NCI-H2196 (cell line): ENCODE results near the gene LCN2.
"Not testable (repeated sequence)": the region's sequence is repeated elsewhere in the genome, so short reads cannot be mapped to it uniquely, and the experiment has no call there.

ENCODE experiments used
- DNase-seq: peaks from one replicate; lab custom pipeline; 2025; ENCODE audit not compliant: unreplicated experiment; lab: John Stamatoyannopoulos, UW

LCN2 gene

DNA sequence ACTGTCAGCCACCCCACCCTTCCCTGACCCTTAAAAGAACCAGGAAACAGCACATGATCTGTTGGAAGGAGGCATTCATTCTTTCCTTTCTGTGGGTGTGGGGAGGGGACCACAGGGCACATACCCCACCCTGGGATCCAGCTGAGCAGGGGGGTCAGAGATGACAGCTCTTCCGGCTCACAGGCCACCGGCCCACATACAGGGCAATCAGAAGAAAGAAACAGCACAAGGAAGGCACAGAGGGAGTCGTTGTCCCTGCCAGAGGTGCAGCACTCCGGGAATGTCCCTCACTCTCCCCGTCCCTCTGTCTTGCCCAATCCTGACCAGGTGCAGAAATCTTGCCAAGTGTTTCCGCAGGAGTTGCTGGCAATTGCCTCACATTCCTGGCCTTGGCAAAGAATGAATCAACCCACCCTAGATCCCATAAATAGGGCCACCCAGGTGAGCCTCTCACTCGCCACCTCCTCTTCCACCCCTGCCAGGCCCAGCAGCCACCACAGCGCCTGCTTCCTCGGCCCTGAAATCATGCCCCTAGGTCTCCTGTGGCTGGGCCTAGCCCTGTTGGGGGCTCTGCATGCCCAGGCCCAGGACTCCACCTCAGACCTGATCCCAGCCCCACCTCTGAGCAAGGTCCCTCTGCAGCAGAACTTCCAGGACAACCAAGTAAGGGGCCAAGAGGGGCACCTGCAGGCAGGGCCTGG lies at the start of gene LCN2:
TSS of gene LCN2 (plus strand) at position 453 of the 701 bp plus-strand sequence. CDS start at position 526, 73 bp downstream.
- DNase-seq: no peak

DNA sequence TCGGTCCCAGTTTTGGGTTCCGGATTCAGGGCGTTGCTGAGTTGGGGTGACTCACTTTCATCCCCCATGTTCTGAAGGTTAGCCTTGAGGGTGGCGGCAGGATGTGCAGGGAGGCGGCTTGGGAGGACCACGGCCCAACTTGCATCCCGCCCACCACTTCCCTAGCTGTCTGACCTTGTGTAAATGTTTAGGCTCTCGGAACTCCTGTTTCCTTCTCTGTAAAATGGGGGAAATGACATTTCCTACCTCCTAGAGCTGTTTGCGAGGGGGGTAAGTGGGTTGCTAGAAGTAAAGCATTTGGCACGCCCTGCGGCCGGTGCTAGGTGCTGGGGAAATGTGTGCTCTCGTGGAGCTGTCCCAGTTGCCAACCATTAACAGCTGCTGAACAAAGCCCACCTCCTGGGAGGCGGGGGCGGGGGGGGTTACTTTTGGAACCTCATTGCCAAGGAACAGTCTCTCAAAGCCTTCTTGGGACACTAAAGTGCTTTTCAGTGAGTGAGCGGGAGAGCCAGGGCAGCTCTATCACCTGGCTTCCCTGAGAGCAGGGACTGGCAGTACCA lies 49.2 kb upstream of the LCN2 start:
- no peak for DNase-seq

DNA sequence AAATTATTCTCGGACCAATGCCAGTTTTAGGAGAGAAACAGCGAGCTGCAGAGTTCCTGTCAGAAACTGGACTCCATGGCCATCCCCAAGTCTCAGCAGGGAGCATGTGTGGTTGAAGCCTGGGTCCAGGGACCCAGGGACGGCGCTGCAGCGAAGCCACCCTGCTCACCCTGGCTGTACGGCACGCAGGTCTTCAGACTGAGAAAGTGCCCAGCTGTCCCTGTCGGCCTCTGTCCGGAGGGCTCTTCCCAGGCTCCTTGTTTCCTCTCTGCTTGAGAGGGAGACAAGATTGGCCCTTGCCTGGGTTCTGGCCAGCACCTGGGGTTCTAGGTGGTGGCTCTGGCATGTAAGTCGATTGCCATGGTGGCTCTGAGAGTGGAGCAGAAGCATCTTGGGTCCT lies 48.7 kb upstream of the LCN2 start:
- no peak for DNase-seq

DNA sequence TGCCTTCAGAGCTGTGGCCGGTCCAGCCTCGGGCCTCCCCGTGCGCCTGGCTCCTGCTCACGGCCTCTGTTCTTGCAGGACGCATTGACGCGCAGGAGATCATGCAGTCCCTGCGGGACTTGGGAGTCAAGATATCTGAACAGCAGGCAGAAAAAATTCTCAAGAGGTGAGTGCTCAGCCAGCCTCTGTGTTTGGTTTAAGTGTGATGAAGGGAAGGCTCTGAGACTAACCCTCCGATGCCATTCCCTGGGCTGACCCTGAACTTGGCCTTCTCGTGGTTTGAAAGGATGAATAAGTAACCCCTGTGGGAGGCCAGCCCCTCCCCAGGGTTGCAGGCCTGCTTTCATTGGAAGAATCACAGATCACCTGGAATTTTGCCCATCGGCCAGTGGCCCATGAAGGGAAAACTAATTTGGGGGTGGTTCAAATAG lies 48.0 kb upstream of the LCN2 start:
- DNase-seq: no peak

DNA sequence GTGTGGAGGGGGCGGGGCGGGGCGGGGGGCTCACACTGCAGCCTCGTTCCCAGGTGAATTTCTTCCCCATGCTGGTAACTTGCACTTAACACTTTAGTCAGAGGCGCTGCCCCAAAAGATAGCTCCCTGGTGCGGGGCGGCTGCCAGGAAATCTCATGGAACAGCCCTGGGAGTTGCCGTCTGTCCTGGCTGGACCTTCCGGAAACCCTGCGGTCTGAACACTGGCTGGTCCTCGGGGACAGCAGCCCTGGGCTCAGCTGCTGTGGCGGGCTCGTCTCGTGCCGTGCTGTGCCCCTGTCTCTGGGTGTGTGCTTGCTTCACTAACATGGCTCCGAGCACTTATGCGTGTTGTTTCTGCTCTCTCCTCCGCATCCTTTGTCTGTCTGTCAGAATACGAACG lies 47.6 kb upstream of the LCN2 start:
- no peak for DNase-seq

DNA sequence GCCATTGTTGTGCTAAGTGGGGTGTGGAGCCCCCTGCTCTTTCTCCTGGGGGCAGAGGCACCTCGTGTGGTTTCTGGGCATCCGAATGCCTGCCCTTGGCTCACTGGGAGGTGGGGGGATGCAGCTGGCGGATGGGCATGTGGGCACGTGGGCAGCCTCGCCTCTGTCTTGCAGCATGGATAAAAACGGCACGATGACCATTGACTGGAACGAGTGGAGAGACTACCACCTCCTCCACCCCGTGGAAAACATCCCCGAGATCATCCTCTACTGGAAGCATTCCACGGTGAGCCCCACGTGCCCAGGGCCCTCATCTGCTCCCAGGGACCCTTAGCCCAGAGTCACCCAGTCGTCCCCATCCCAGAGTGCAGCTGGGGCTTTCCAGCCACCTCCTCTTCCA lies 47.1 kb upstream of the LCN2 start:
- DNase-seq: no peak

DNA sequence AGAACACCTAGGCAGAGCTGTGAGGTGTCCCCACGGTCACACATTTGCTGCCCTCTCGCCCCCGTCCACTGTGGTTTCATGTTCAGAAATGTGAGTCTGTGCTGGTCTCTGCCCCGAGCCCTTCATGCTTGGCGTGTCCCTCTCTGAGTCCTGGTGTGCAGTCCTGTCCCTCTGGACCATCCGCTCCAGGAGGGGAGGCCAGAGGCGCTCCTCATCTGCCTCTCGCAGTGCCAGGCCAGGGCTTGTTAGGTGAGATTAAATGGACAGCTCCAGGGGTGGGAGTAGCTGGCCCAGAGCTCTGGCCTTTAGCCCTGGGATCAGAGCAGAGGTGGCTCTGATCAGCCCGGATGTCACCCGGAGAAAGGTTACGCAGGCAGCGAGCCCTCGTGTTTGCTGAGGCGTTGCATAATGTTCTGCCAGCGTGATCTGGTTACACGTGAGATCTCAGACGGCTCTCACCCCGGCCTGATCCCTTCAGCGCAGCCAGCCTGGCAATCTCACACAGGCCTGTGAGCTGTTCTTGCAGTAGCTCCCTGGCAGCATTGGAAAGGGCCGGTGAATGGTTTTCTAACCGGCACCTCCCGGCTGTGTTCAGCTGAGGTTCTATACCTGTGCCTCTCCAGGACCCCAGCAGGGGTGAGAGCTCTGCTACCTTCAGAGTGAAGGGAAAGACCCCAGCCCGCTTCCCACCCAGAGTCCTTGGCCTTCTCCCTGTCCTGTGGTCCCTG lies 46.2 kb upstream of the LCN2 start:
- peak; percentile 72 for DNase-seq

DNA sequence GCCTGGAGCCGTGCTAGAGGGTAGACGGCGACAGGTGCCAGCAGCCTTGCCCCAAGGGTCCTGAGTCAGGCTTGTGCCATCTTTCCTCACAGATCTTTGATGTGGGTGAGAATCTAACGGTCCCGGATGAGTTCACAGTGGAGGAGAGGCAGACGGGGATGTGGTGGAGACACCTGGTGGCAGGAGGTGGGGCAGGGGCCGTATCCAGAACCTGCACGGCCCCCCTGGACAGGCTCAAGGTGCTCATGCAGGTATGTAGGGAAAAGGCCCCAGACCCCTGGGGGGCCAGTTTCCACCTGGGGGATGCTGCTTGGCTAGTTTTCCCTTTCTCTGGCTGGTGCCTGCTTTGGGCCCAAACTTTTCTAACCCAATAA lies 45.7 kb upstream of the LCN2 start:
- DNase-seq: peak; percentile 20

DNA sequence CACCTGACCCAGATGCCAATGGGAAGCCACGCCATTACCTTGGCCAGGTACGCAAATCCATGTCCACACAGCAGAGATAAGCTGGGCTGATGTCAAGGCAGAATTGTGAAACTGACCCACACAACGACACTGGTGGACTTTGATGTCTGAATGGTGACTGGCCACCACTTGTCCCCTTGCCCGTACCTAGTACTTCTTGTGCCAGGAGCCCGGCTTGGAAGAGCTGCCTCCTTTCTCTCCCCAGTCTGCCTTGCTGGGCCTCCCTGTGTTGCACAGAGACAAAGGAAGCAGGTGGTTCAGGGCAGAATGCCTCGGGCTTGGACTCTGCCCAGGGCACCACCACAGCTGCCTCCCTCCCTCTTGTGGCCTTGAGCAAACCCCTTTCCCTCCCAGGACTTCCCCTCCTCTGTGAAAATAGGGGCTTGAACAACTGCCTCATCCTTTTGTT lies 45.1 kb upstream of the LCN2 start:
- DNase-seq: peak; percentile 70

DNA sequence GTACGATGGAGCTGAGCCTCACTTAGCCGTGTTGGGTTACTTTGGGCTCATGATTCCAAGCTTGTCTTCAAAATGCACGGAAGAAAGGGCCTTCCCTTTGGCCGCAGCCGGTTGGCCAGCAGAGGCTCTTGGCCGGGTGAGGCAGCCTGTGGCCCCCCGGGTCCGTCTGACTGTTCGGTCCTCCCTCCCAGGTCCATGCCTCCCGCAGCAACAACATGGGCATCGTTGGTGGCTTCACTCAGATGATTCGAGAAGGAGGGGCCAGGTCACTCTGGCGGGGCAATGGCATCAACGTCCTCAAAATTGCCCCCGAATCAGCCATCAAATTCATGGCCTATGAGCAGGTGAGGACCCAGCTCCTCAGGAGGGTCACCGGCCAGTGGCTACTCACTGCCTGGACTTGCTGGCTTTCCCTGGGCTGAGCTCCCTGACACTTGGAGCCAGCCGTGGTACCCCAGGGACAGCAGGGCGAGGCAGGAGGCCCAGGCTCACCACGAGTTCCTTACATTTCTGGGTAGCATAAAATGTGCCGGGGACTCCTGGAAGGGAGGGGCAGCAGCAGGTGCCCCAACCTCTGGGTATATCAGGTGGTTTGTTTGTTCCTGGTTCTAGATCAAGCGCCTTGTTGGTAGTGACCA lies 43.6 kb upstream of the LCN2 start:
- DNase-seq: no peak

DNA sequence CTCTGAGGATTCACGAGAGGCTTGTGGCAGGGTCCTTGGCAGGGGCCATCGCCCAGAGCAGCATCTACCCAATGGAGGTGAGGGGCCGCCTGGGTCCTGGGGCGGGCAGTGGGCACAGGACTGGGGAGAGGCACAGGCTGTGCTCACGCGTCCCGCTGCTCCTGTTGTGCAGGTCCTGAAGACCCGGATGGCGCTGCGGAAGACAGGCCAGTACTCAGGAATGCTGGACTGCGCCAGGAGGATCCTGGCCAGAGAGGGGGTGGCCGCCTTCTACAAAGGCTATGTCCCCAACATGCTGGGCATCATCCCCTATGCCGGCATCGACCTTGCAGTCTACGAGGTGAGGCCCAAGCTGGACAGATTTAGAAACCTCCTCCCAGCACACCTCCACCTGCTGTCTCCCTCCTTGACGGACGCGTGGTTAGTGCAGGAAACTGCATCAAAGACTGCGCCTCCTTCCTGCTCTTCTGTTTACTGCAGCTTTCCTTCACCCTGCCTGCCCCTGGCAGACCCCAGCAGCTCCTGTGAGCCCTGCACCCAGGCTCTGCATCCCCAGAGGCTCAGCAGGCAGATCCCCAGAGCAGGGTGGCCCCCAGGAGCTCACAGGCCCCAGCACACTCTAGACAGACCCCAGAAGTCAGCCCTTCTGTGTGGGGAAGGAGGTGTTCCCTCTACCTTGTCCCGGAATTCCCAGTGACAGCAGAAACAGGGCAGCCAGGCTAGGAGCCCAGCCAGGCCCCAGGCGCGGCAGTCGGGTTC lies 42.9 kb upstream of the LCN2 start:
- DNase-seq: no peak

DNA sequence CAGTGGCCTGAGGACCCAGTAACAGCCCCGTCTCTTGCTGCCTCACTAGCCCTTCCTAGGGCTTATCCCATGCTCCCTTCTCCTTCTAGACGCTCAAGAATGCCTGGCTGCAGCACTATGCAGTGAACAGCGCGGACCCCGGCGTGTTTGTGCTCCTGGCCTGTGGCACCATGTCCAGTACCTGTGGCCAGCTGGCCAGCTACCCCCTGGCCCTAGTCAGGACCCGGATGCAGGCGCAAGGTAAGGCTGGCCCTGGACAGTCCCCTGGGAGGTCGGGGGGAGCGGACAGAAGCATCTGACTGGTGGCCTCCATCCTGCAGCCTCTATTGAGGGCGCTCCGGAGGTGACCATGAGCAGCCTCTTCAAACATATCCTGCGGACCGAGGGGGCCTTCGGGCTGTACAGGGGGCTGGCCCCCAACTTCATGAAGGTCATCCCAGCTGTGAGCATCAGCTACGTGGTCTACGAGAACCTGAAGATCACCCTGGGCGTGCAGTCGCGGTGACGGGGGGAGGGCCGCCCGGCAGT lies 42.2 kb upstream of the LCN2 start:
- no peak for DNase-seq

DNA sequence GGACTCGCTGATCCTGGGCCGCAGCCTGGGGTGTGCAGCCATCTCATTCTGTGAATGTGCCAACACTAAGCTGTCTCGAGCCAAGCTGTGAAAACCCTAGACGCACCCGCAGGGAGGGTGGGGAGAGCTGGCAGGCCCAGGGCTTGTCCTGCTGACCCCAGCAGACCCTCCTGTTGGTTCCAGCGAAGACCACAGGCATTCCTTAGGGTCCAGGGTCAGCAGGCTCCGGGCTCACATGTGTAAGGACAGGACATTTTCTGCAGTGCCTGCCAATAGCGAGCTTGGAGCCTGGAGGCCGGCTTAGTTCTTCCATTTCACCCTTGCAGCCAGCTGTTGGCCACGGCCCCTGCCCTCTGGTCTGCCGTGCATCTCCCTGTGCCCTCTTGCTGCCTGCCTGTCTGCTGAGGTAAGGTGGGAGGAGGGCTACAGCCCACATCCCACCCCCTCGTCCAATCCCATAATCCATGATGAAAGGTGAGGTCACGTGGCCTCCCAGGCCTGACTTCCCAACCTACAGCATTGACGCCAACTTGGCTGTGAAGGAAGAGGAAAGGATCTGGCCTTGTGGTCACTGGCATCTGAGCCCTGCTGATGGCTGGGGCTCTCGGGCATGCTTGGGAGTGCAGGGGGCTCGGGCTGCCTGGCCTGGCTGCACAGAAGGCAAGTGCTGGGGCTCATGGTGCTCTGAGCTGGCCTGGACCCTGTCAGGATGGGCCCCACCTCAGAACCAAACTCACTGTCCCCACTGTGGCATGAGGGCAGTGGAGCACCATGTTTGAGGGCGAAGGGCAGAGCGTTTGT lies 41.6 kb upstream of the LCN2 start:
- DNase-seq: no peak

DNA sequence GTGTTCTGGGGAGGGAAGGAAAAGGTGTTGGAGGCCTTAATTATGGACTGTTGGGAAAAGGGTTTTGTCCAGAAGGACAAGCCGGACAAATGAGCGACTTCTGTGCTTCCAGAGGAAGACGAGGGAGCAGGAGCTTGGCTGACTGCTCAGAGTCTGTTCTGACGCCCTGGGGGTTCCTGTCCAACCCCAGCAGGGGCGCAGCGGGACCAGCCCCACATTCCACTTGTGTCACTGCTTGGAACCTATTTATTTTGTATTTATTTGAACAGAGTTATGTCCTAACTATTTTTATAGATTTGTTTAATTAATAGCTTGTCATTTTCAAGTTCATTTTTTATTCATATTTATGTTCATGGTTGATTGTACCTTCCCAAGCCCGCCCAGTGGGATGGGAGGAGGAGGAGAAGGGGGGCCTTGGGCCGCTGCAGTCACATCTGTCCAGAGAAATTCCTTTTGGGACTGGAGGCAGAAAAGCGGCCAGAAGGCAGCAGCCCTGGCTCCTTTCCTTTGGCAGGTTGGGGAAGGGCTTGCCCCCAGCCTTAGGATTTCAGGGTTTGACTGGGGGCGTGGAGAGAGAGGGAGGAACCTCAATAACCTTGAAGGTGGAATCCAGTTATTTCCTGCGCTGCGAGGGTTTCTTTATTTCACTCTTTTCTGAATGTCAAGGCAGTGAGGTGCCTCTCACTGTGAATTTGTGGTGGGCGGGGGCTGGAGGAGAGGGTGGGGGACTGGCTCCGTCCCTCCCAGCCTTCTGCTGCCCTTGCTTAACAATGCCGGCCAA lies 40.8 kb upstream of the LCN2 start:
- no peak for DNase-seq

DNA sequence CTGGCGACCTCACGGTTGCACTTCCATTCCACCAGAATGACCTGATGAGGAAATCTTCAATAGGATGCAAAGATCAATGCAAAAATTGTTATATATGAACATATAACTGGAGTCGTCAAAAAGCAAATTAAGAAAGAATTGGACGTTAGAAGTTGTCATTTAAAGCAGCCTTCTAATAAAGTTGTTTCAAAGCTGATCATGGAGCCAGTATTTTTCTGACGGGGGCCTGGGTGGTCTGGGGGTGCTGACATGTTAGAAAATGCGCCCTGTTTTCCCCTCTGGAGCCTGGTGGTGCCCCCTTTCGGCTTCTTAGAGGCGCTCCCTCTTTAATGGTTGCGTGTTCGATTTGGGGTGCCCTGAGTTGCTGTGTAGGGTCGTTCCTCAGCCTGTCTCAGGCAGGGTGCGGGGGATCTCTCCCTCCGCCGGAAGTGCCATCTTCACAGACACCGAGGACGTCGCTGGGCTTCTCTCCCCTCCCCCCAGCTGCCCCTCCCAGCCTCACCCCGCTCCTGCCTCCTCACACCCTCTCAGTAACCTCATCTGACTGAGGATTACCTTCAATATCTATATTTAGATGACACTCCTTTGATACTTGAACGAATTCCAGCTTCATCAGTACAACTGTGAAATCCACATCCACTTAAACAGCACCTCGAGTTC lies 40.1 kb upstream of the LCN2 start:
- DNase-seq: no peak

DNA sequence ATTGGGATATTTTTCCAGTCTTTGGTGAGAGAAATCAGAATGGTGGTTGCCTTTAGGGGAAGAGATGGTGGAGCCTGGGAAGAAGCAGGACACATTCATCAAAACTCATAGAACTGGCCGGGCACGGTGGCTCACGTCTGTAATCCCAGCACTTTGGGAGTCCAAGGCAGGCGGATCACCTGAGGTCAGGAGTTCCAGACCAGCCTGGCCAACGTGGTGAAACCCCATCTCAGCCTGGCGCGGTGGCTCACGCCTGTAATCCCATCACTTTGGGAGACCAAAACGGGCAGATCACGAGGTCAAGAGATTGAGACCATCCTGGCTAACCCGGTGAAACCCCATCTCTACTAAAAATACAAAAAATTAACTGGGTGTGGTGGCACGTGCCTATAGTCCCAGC lies 37.5 kb upstream of the LCN2 start:
- DNase-seq: not testable (repeated sequence)

DNA sequence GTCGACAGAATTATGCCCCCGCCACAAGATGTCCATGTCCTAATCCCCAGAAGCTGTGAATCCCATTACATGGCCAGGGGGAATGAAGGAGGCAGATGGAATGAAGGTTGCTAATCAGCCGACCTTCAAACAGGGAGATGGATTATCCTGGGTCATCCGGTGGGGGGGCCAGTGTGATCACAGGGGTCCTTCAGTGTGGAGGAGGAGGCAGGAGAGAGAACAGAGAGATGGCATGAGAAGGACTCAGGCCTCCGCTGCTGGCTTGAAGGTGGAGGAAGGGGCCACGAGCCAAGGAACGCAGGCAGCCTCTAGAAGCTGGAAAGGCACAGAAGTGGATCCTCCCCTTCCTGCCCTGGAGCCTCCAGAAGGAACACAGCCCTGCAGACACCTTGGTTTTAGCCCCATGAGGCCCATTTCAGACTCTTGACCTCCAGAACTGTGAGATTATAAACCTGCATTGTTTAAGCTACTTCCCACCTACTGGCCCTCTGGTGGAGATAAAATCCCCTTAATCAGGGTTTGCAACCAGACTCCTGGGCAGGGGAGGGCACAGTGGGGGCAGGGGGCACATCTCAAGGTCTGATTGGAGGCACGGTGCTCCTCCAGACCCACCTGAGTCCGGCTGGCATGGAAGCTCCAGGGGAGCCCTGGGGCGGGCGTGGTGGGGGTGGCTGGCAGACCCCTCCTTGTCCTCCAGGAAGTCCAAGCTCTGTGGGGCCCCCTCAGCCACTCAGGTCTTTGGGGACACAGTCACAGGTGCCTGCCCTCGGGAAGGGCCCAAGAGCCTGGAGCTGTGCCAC lies 35.5 kb upstream of the LCN2 start:
- DNase-seq: no peak
